HCT116 (cell line): ENCODE data around the gene ANXA6.

Source experiments
- CEBPB ChIP-seq: IDR thresholded peaks from 2 replicates; pipeline ENCODE4 v1.6.1; 2012; ENCODE audit warnings: low read depth
- EGR1 ChIP-seq: IDR thresholded peaks from 2 replicates; pipeline ENCODE4 v1.6.1; 2012; ENCODE audit warnings: low read depth
- EZH2 ChIP-seq: fragments of 200-600 bp; sonication (generic); IDR thresholded peaks from 2 replicates; pipeline ENCODE4 v1.6.1; 2017; ENCODE audit warnings: antibody characterized with exemption, mixed run types
- MAX ChIP-seq: IDR thresholded peaks from 2 replicates; pipeline ENCODE4 v1.6.1; 2012
- POLR2A ChIP-seq: IDR thresholded peaks from 2 replicates; pipeline ENCODE4 v1.7.0; 2011; ENCODE audit warnings: borderline replicate concordance; ENCODE audit not compliant: insufficient read depth, insufficient read length; ENCODE audit errors: extremely low read depth
- POLR2AphosphoS5 ChIP-seq: IDR thresholded peaks from 2 replicates; pipeline ENCODE4 v1.6.1; 2011; ENCODE audit warnings: mild to moderate bottlenecking, low read depth, low read length, moderate library complexity
- REST ChIP-seq: IDR thresholded peaks from 2 replicates; pipeline ENCODE4 v1.6.1; 2012; ENCODE audit warnings: low read depth
- SIN3A ChIP-seq: IDR thresholded peaks from 2 replicates; pipeline ENCODE4 v1.6.1; 2012; ENCODE audit warnings: low read depth
- SP1 ChIP-seq: IDR thresholded peaks from 2 replicates; pipeline ENCODE4 v1.6.1; 2012; ENCODE audit warnings: low read depth
- YY1 ChIP-seq: IDR thresholded peaks from 2 replicates; pipeline ENCODE4 v1.6.1; 2011; ENCODE audit warnings: low read length, low read depth, moderate library complexity, mild to moderate bottlenecking; ENCODE audit not compliant: insufficient replicate concordance; ENCODE audit errors: extremely low read depth
- ZNF274 ChIP-seq: fragments of 200-500 bp; sonication (Bioruptor generic); IDR thresholded peaks from 2 replicates; pipeline ENCODE4 v1.6.1; 2014; ENCODE audit warnings: mild to moderate bottlenecking, low read depth, low read length, inconsistent platforms
- TF ChIP-seq, protein P1 (sequence below), 3 experiments: fragments of 200-600 bp in 1 of 3; sonication (generic) in 1 of 3; IDR thresholded peaks in 2 of 3; conservative IDR thresholded peaks in 1 of 3; 2 replicates each; pipeline ENCODE4 v1.5.1; 2012 to 2017; ENCODE audit warnings: low read depth in 2 of 3, low read length in 2 of 3, antibody characterized with exemption in 1 of 3, borderline replicate concordance in 1 of 3, control low read depth in 1 of 3, mild to moderate bottlenecking in 1 of 3, mixed read lengths in 1 of 3, mixed run types in 1 of 3, moderate library complexity in 1 of 3; ENCODE audit not compliant: insufficient read depth in 1 of 3
- TF ChIP-seq, protein P2 (sequence below): IDR thresholded peaks from 2 replicates; pipeline ENCODE4 v1.6.1; 2012

DNA sequence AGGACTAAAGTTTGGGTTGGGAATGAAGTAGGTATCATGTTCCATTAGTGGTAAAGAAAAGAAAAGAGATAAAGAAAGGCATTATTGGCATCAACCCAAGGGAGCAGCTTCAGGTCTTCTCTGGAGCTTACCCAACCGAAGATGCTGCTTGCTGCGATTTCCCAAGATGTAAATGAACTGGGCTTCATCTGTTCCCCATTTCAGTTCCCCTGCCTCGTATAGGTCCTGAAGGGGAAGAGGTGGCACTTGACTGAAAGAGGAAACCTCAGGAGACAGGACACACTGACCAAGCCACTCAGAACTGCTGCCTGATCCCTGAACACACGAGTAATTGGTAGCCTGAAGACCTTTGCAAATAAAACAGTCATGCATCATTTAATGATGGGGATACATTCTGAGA lies 24.6 kb downstream of the ANXA6 start:
- TF ChIP-seq, protein P1, sequence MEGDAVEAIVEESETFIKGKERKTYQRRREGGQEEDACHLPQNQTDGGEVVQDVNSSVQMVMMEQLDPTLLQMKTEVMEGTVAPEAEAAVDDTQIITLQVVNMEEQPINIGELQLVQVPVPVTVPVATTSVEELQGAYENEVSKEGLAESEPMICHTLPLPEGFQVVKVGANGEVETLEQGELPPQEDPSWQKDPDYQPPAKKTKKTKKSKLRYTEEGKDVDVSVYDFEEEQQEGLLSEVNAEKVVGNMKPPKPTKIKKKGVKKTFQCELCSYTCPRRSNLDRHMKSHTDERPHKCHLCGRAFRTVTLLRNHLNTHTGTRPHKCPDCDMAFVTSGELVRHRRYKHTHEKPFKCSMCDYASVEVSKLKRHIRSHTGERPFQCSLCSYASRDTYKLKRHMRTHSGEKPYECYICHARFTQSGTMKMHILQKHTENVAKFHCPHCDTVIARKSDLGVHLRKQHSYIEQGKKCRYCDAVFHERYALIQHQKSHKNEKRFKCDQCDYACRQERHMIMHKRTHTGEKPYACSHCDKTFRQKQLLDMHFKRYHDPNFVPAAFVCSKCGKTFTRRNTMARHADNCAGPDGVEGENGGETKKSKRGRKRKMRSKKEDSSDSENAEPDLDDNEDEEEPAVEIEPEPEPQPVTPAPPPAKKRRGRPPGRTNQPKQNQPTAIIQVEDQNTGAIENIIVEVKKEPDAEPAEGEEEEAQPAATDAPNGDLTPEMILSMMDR (IDR thresholded peaks at IDR 0.05 in 2 of 3, conservative IDR thresholded peaks at IDR 0.05 in 1 of 3; ENCODE audit: borderline replicate concordance in 1 of 3, insufficient read depth in 1 of 3, low read depth in 2 of 3, low read length in 2 of 3), result no peak
- TF ChIP-seq POLR2AphosphoS5 (no peak), EGR1 (no peak), EZH2 (no peak), REST (no peak), SIN3A (no peak), SP1 (no peak), YY1 (no peak), ZNF274 (no peak), CEBPB (no peak), MAX (no peak), POLR2A (no peak)
- TF ChIP-seq, protein P2, sequence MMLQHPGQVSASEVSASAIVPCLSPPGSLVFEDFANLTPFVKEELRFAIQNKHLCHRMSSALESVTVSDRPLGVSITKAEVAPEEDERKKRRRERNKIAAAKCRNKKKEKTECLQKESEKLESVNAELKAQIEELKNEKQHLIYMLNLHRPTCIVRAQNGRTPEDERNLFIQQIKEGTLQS, result no peak
